H1 (cell line): ENCODE data around the gene RELCH. TPM values are rescaled to one million over a fixed set of nuclear protein-coding genes. Genes with fewer than 3 reads are reported as not detected.

Source experiments
- CTCF ChIA-PET: fragments of 300-600 bp; sonication (Branson Sonifier 250); formaldehyde crosslinking; loops from one replicate; lab custom pipeline; 2021; ENCODE audit not compliant: partially characterized antibody; lab: Charles Lee
- POLR2A ChIA-PET: fragments of 300-600 bp; sonication (Branson Sonifier 250); formaldehyde crosslinking; loops from one replicate; lab custom pipeline; 2021; ENCODE audit warnings: inconsistent platforms; ENCODE audit not compliant: partially characterized antibody; lab: Charles Lee
- DNase-seq, 2 experiments: peaks; one replicate each; pipeline versions ENCODE4 v3.0.0 to v3.0.0-alpha.2; 2010 to 2022; ENCODE audit warnings: low spot score in 2 of 2, low read depth in 1 of 2, mixed read lengths in 1 of 2
- FAIRE-seq: peaks from 2 replicates; lab custom pipeline; 2011; peaks lifted over from hg19 to GRCh38; lab: Jason Lieb, UNC
- H2AFZ ChIP-seq: 2 replicates; pipeline ENCODE4 v1.8.1; 2012; ENCODE audit warnings: low read length, inconsistent platforms
- H2AK5ac ChIP-seq: 2 replicates; pipeline ENCODE4 v1.6.1; 2013; ENCODE audit warnings: low read depth, low read length
- H2BK120ac ChIP-seq: replicated peaks from 2 replicates; pipeline ENCODE3; 2013; ENCODE audit warnings: low read depth, low read length, inconsistent platforms
- H2BK12ac ChIP-seq: 2 replicates; pipeline ENCODE4 v1.6.1; 2013; ENCODE audit warnings: low read depth, low read length
- H2BK15ac ChIP-seq: 2 replicates; pipeline ENCODE4 v1.6.1; 2013; ENCODE audit warnings: low read length
- H2BK20ac ChIP-seq: 2 replicates; pipeline ENCODE4 v1.6.1; 2013; ENCODE audit warnings: low read length
- H2BK5ac ChIP-seq: 2 replicates; pipeline ENCODE4 v1.6.1; 2013; ENCODE audit warnings: low read depth, low read length
- H3K14ac ChIP-seq: 2 replicates; pipeline ENCODE4 v1.6.1; 2013; ENCODE audit warnings: inconsistent platforms; ENCODE audit not compliant: insufficient read length
- H3K18ac ChIP-seq: 2 replicates; pipeline ENCODE4 v1.6.1; 2013; ENCODE audit warnings: low read length; ENCODE audit errors: extremely low read depth
- H3K23ac ChIP-seq: 2 replicates; pipeline ENCODE4 v1.6.1; 2013; ENCODE audit warnings: inconsistent platforms; ENCODE audit not compliant: insufficient read length
- H3K23me2 ChIP-seq: 2 replicates; pipeline ENCODE4 v1.6.1; 2013; ENCODE audit warnings: low read depth, low read length
- H3K27ac ChIP-seq: 2 replicates; pipeline ENCODE4 v1.6.1; 2011; ENCODE audit warnings: low read depth, low read length, inconsistent platforms
- H3K27me3 ChIP-seq, 4 experiments: replicated peaks in 1 of 4; 1 replicate in 1 of 4; 2 replicates in 3 of 4; pipeline versions ENCODE4 v1.6.1 to v1.8.1; 2011 to 2013; ENCODE audit warnings: low read length in 3 of 4, mild to moderate bottlenecking in 3 of 4, inconsistent platforms in 2 of 4, mixed read lengths in 2 of 4, moderate library complexity in 1 of 4; ENCODE audit not compliant: control insufficient read depth in 3 of 4, insufficient read depth in 3 of 4; ENCODE audit errors: extremely low read depth in 1 of 4
- H3K36me3 ChIP-seq, 4 experiments: 2 replicates each; pipeline versions ENCODE4 v1.6.1 to v1.8.1; 2011 to 2013; ENCODE audit warnings: mild to moderate bottlenecking in 4 of 4, low read length in 3 of 4, moderate library complexity in 2 of 4, control low read depth in 1 of 4, inconsistent platforms in 1 of 4; ENCODE audit not compliant: insufficient read depth in 4 of 4, control insufficient read depth in 2 of 4
- H3K4ac ChIP-seq: replicated peaks from 2 replicates; pipeline ENCODE3; 2013; ENCODE audit warnings: low read length, low read depth, mixed read lengths, inconsistent platforms; ENCODE audit not compliant: insufficient read length
- H3K4me1 ChIP-seq, 4 experiments: replicated peaks in 1 of 4; 1 replicate in 1 of 4; 2 replicates in 3 of 4; pipeline versions ENCODE4 v1.6.1 to v1.8.1; 2011 to 2013; ENCODE audit warnings: low read length in 3 of 4, inconsistent platforms in 2 of 4, mixed read lengths in 1 of 4; ENCODE audit not compliant: insufficient read depth in 4 of 4, control insufficient read depth in 3 of 4
- H3K4me2 ChIP-seq, 2 experiments: 2 replicates each; pipeline versions ENCODE4 v1.6.1 to v1.8.1; 2011 to 2013; ENCODE audit warnings: low read depth in 2 of 2, low read length in 2 of 2, control low read depth in 1 of 2, inconsistent platforms in 1 of 2, mild to moderate bottlenecking in 1 of 2; ENCODE audit not compliant: insufficient read depth in 1 of 2
- H3K4me3 ChIP-seq, 4 experiments: fragments of 200-600, 300-600 bp in 1 of 4; sonication (generic), shearing (Covaris generic), sonication (Bioruptor Twin) in 1 of 4; 2 replicates each; pipeline versions ENCODE4 v1.5.1 to v1.8.1; 2011 to 2016; ENCODE audit warnings: low read length in 4 of 4, low read depth in 3 of 4, control low read depth in 2 of 4, inconsistent platforms in 2 of 4, mild to moderate bottlenecking in 2 of 4, mixed read lengths in 1 of 4, moderate library complexity in 1 of 4; ENCODE audit not compliant: insufficient read depth in 2 of 4; ENCODE audit errors: extremely low read depth in 1 of 4
- H3K56ac ChIP-seq: replicated peaks from 2 replicates; pipeline ENCODE3; 2013; ENCODE audit warnings: low read depth, mild to moderate bottlenecking, mixed read lengths, low read length, inconsistent platforms; ENCODE audit not compliant: insufficient read length
- H3K79me1 ChIP-seq: 2 replicates; pipeline ENCODE4 v1.6.1; 2013; ENCODE audit warnings: low read depth, low read length, control low read depth
- H3K79me2 ChIP-seq, 2 experiments: 2 replicates each; pipeline versions ENCODE4 v1.6.1 to v1.8.1; 2012 to 2013; ENCODE audit warnings: low read length in 2 of 2, mild to moderate bottlenecking in 2 of 2, inconsistent platforms in 1 of 2; ENCODE audit not compliant: insufficient read depth in 2 of 2, control insufficient read depth in 1 of 2
- H3K9ac ChIP-seq, 4 experiments: replicated peaks in 1 of 4; 1 replicate in 1 of 4; 2 replicates in 3 of 4; pipeline versions ENCODE4 v1.6.1 to v1.8.1; 2011 to 2013; ENCODE audit warnings: low read depth in 3 of 4, low read length in 3 of 4, control low read depth in 2 of 4, mild to moderate bottlenecking in 2 of 4, moderate library complexity in 2 of 4, inconsistent platforms in 1 of 4; ENCODE audit errors: extremely low read depth in 1 of 4
- H3K9me3 ChIP-seq, 2 experiments: 2 replicates each; pipeline versions ENCODE4 v1.6.1 to v1.8.1; 2012 to 2013; ENCODE audit warnings: mild to moderate bottlenecking in 2 of 2, moderate library complexity in 2 of 2, control low read depth in 1 of 2, inconsistent platforms in 1 of 2, low read depth in 1 of 2, low read length in 1 of 2, mixed read lengths in 1 of 2; ENCODE audit not compliant: insufficient read depth in 2 of 2
- H4K20me1 ChIP-seq, 2 experiments: replicated peaks in 1 of 2; 2 replicates each; pipeline versions ENCODE3 to v1.8.1; 2011 to 2013; ENCODE audit warnings: inconsistent platforms in 2 of 2, low read length in 2 of 2, mild to moderate bottlenecking in 1 of 2; ENCODE audit not compliant: insufficient read depth in 2 of 2, control insufficient read depth in 1 of 2
- H4K5ac ChIP-seq: 2 replicates; pipeline ENCODE4 v1.6.1; 2013; ENCODE audit warnings: low read length, low read depth, mixed read lengths, inconsistent platforms; ENCODE audit not compliant: insufficient read length
- H4K8ac ChIP-seq: 2 replicates; pipeline ENCODE4 v1.8.0; 2013; ENCODE audit warnings: mild to moderate bottlenecking, moderate library complexity, low read length, inconsistent platforms; ENCODE audit not compliant: insufficient read depth; ENCODE audit errors: extremely low read depth
- H4K91ac ChIP-seq: replicated peaks from 2 replicates; pipeline ENCODE3; 2013; ENCODE audit warnings: low read length, mixed read lengths, inconsistent platforms; ENCODE audit not compliant: insufficient read length
- BACH1 ChIP-seq: IDR thresholded peaks from 2 replicates; pipeline ENCODE4 v1.6.1; 2012; ENCODE audit warnings: low read length, improper control_type of control experiment
- CHD2 ChIP-seq: IDR thresholded peaks from 2 replicates; pipeline ENCODE4 v1.6.1; 2012; ENCODE audit warnings: low read length, improper control_type of control experiment
- EGR1 ChIP-seq: IDR thresholded peaks from 2 replicates; pipeline ENCODE4 v1.6.1; 2011; ENCODE audit warnings: low read depth, low read length, borderline replicate concordance
- EP300 ChIP-seq, 2 experiments: IDR thresholded peaks; 1 replicate in 1 of 2; 2 replicates in 1 of 2; pipeline ENCODE4 v1.6.1; 2011 to 2012; ENCODE audit warnings: low read depth in 2 of 2, low read length in 2 of 2, mild to moderate bottlenecking in 2 of 2, borderline replicate concordance in 1 of 2, inconsistent platforms in 1 of 2, moderate library complexity in 1 of 2
- HDAC2 ChIP-seq, 2 experiments: fragments of 300-600 bp in 1 of 2; sonication (generic) in 1 of 2; IDR thresholded peaks; 2 replicates each; pipeline ENCODE4 v1.6.1; 2011 to 2012; ENCODE audit warnings: low read depth in 2 of 2, low read length in 2 of 2, mild to moderate bottlenecking in 2 of 2, moderate library complexity in 2 of 2, borderline replicate concordance in 1 of 2, inconsistent platforms in 1 of 2
- KDM1A ChIP-seq: fragments of 200-600, 300-600 bp; sonication (generic); IDR thresholded peaks from 2 replicates; pipeline ENCODE4 v1.7.1; 2016; ENCODE audit warnings: mild to moderate bottlenecking, low read length, borderline replicate concordance
- MAFK ChIP-seq: IDR thresholded peaks from 2 replicates; pipeline ENCODE4 v1.6.1; 2012; ENCODE audit warnings: low read depth, mild to moderate bottlenecking, improper control_type of control experiment, low read length
- NRF1 ChIP-seq: IDR thresholded peaks from 2 replicates; pipeline ENCODE4 v1.6.1; 2011; ENCODE audit warnings: mild to moderate bottlenecking, low read depth, low read length, improper control_type of control experiment
- PHF8 ChIP-seq: fragments of 200-600 bp; sonication (generic); conservative IDR thresholded peaks from 2 replicates; pipeline ENCODE4 v1.7.1; 2012; ENCODE audit warnings: low read depth, mild to moderate bottlenecking, inconsistent platforms, low read length, moderate library complexity
- POLR2AphosphoS5 ChIP-seq: IDR thresholded peaks from 2 replicates; pipeline ENCODE4 v1.6.1; 2011; ENCODE audit warnings: low read depth, low read length
- RFX5 ChIP-seq: IDR thresholded peaks from 2 replicates; pipeline ENCODE4 v1.6.1; 2011; ENCODE audit warnings: low read depth, low read length, improper control_type of control experiment, borderline replicate concordance
- SIN3A ChIP-seq, 2 experiments: IDR thresholded peaks in 1 of 2; conservative IDR thresholded peaks in 1 of 2; 2 replicates each; pipeline ENCODE4 v1.6.1; 2011 to 2012; ENCODE audit warnings: low read length in 2 of 2, improper control_type of control experiment in 1 of 2, low read depth in 1 of 2, mild to moderate bottlenecking in 1 of 2
- SP2 ChIP-seq: IDR thresholded peaks from 2 replicates; pipeline ENCODE4 v1.6.1; 2012; ENCODE audit warnings: mild to moderate bottlenecking, low read length, inconsistent platforms
- TBP ChIP-seq: IDR thresholded peaks from 2 replicates; pipeline ENCODE4 v1.6.1; 2011; ENCODE audit warnings: low read depth, low read length, improper control_type of control experiment
- TEAD4 ChIP-seq: IDR thresholded peaks from 2 replicates; pipeline ENCODE4 v1.6.1; 2012; ENCODE audit warnings: low read depth, low read length, inconsistent platforms, mixed read lengths
- WGBS, 2 experiments: shearing (Covaris generic) in 1 of 2; methylation state at CpG; one replicate each; pipeline versions ENCODE4 v1.1.6 to v1.1.7; 2013 to 2015; ENCODE audit warnings: low lambda C conversion rate in 2 of 2, mixed read lengths in 2 of 2, inconsistent platforms in 1 of 2, low coverage in 1 of 2, missing lambda C conversion rate in 1 of 2; ENCODE audit not compliant: insufficient replicate concordance in 2 of 2, insufficient coverage in 1 of 2, insufficient read length in 1 of 2; ENCODE audit errors: extremely low coverage in 1 of 2, missing lambda C conversion rate in 1 of 2; 5-methylcytosine and 5-hydroxymethylcytosine counted together
- polyA plus RNA-seq, 7 experiments: library from polyadenylated mRNA; depleted of rRNA in 3 of 7; stranded (reverse) in 5 of 7; unstranded in 2 of 7; fragments of >200 nt in 5 of 7; fragments of 200-250 nt in 2 of 7; gene quantifications; 1 replicate in 5 of 7; 2 replicates in 1 of 7; 4 replicates in 1 of 7; pipeline versions ENCODE4 v1.2.1 to v1.2.3, GENCODE V29; 2011 to 2013; ENCODE audit warnings: missing spikeins in 2 of 7, mixed read lengths in 2 of 7
- total RNA-seq: library from RNA; stranded (reverse); fragmentation: NEBNext Ultra II Directional; extraction: Animal tissue kit (Norgen Biotek cat#: 25700); gene quantifications from 2 replicates; pipeline ENCODE4 v1.2.1, GENCODE V29; 2021

Gene RELCH
- total and polyA plus RNA-seq, 2 of the 8 experiments (the other 6 are each of a cell fraction or from before 2014, with no cell fraction given): 7.3 to 26.9 TPM

- H4K91ac ChIP-seq: no peak overlapping the region
- no peak overlapping the region for H3K18ac ChIP-seq
- FAIRE-seq (peak; percentile 62), DNase-seq (no peak)
- H3K79me2 ChIP-seq: no peaks in the 10 kb centered on the region
- CTCF ChIA-PET: no interaction called here
- H3K27me3 ChIP-seq: no peaks in the 10 kb centered on the region
- no peak overlapping the region for H2BK20ac ChIP-seq
- no peak overlapping the region for H3K4ac ChIP-seq
- H3K4me1 ChIP-seq: no peaks in the 10 kb centered on the region
- H4K8ac ChIP-seq: no peak overlapping the region
- no peak overlapping the region for H2BK5ac ChIP-seq
- H2BK12ac ChIP-seq: no peak overlapping the region
- H3K36me3 ChIP-seq: no peaks in the 10 kb centered on the region; a peak in 1 of 8 replicates
- POLR2A ChIA-PET: no interaction called here
- WGBS, 2 experiments: 94% methylated on average over 1 of the region's 1 CpG; no CpG with 5 or more reads in 1 of the 2 experiments
- no peak overlapping the region for H3K9ac ChIP-seq
- no peak overlapping the region for H3K4me2 ChIP-seq
- H3K27ac ChIP-seq: no peak overlapping the region
- H3K4me3 ChIP-seq: no peak overlapping the region
- H3K79me1 ChIP-seq: no peaks in the 10 kb centered on the region
- H3K14ac ChIP-seq: no peak overlapping the region
- no peaks in the 10 kb centered on the region for H3K9me3 ChIP-seq
- H2BK15ac ChIP-seq: no peak overlapping the region
- H3K23me2 ChIP-seq: no peaks in the 10 kb centered on the region
- no peak overlapping the region for H3K56ac ChIP-seq
- H2AFZ ChIP-seq: no peak overlapping the region
- no peak overlapping the region for H3K23ac ChIP-seq
- H4K5ac ChIP-seq: no peak overlapping the region
- H2BK120ac ChIP-seq: no peak overlapping the region
- no peak overlapping the region for H2AK5ac ChIP-seq
- no peaks in the 10 kb centered on the region for H4K20me1 ChIP-seq
- TF ChIP-seq KDM1A: no peak
- TF ChIP-seq HDAC2 (IDR thresholded peaks at IDR 0.05; ENCODE audit: borderline replicate concordance in 1 of 2, low read depth in 2 of 2, low read length in 2 of 2): no peak
- no peak for TF ChIP-seq EGR1
- TF ChIP-seq TBP: no peak
- TF ChIP-seq BACH1: no peak
- no peak for TF ChIP-seq RFX5
- TF ChIP-seq SIN3A (conservative IDR thresholded peaks at IDR 0.05 in 1 of 2, IDR thresholded peaks at IDR 0.05 in 1 of 2; ENCODE audit: low read depth in 1 of 2, low read length in 2 of 2): no peak
- no peak for TF ChIP-seq POLR2AphosphoS5
- TF ChIP-seq TEAD4: no peak
- no peak for TF ChIP-seq CHD2
- TF ChIP-seq NRF1: no peak
- TF ChIP-seq SP2: no peak
- TF ChIP-seq PHF8: no peak
- no peak for TF ChIP-seq EP300 (IDR thresholded peaks at IDR 0.05; ENCODE audit: borderline replicate concordance in 1 of 2, low read depth in 2 of 2, low read length in 2 of 2)
- TF ChIP-seq MAFK: no peak
These were observed 34.2 kb upstream of the RELCH start for GRCh38 chr18:62152844-62153243.
